Activated naive CD4-positive, alpha-beta T cell treated with anti-CD3 and anti-CD28 coated beads for 36 hours (primary cell): ENCODE measurements around the gene TMEM80. TPM values are rescaled to one million over a fixed set of nuclear protein-coding genes. Genes with fewer than 3 reads are reported as not detected.

Source experiments
- CTCF ChIA-PET: fragments of 350-600 bp; sonication (Branson Sonifier 250); formaldehyde crosslinking; loops from one replicate; lab custom pipeline; 2021; ENCODE audit warnings: antibody characterized with exemption; lab: Charles Lee
- DNase-seq: peaks from one replicate; pipeline ENCODE4 v3.0.0-alpha.2; 2020
- H3K27ac Mint-ChIP-seq: one replicate; pipeline ENCODE4 v1.8.0; 2021; ENCODE audit warnings: mild to moderate bottlenecking, mixed read lengths
- H3K27me3 Mint-ChIP-seq: one replicate; pipeline ENCODE4 v1.8.0; 2021; ENCODE audit warnings: low read depth, mixed read lengths
- H3K36me3 Mint-ChIP-seq: one replicate; pipeline ENCODE4 v1.8.0; 2021; ENCODE audit warnings: low read depth, mixed read lengths
- H3K4me1 Mint-ChIP-seq: one replicate; pipeline ENCODE4 v1.8.0; 2021; ENCODE audit warnings: low read depth, mixed read lengths
- H3K4me3 Mint-ChIP-seq: one replicate; pipeline ENCODE4 v1.8.0; 2021; ENCODE audit warnings: mild to moderate bottlenecking, moderate library complexity, mixed read lengths
- H3K9me3 Mint-ChIP-seq: one replicate; pipeline ENCODE4 v1.8.0; 2021; ENCODE audit warnings: mixed read lengths
- intact Hi-C: fragments of 100-400 bp; cut with micrococcal nuclease; formaldehyde crosslinking; loops from one replicate; pipeline ENCODE4 v1.15.1; 2023
- total RNA-seq, 2 experiments: library from RNA; stranded (reverse); gene quantifications; one replicate each; pipeline ENCODE4 v1.2.3, GENCODE V29; 2021

Gene TMEM80
- total RNA-seq, 2 experiments from 2014 or later = 5.6 to 6.0 TPM

DNA sequence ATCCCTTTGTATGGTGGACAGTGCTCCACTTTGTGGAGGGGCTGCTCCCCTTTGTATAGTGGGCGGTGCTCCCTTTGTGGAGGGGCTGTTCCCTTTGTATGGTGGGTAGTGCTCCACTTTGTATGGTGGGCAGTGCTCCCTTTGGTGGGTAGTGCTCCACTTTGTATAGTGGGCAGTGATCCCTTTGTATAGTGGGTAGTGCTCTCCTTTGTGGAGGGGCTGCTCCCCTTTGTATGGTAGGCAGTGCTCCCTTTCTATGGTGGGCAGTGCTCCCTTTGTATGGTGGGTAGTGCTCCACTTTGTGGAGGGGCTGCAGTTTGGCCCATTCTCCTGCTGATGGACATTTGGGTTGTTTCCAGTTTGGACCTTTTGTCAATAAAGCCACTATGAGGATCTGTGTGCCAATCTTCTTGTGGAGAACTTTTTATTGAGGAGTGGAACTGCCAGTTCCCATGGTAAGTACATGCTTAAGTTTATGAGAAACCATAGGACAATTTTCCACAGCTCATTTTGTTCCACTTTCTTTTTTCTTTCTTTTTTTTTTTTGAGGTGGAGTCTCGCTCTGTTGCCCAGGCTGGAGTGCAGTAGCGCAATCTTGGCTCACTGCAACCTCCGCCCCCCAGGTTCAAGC is 47.1 kb downstream of the TMEM80 start:
- Mint-ChIP-seq H3K4me1 (peaks cover 8% of the 10 kb centered on the region), H3K4me3 (no peak overlapping the region), H3K36me3 (no peaks in the 10 kb centered on the region), H3K9me3 (no peaks in the 10 kb centered on the region), H3K27ac (no peak overlapping the region), H3K27me3 (no peaks in the 10 kb centered on the region)
- CTCF ChIA-PET = interaction anchor here (1.0 kb wide), 1 partner anchor 16 kb away, joined by 3 read pairs; no protein-coding TSS in a partner anchor
- no peak for DNase-seq
- intact Hi-C loops = no loop called here

DNA sequence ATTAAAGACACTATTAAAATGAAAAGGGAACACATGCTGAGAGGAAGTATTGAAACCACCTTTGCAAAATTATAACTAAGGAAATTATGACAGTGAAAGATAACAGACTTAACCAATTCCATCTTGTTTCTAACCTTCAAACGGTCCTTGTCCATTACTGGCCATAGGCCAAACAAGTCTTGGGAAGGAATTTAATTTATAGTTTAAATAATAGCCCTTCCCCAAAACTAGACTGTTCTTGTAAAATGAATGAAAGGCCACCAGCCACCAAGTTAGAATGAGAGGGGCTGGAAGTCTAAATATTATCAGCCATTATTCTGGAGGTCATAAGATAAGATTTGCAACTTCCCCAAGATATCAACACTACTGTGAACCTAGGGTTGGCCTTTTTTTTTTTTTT is 49.8 kb downstream of the TMEM80 start:
- Mint-ChIP-seq H3K4me3 (no peak overlapping the region), H3K27me3 (no peaks in the 10 kb centered on the region), H3K27ac (no peak overlapping the region), H3K4me1 (peaks cover 17% of the 10 kb centered on the region), H3K36me3 (peaks cover 2% of the 10 kb centered on the region), H3K9me3 (no peaks in the 10 kb centered on the region)
- CTCF ChIA-PET = no interaction called here
- intact Hi-C loops = loop anchor here (5.0 kb wide), 1 partner anchor 508 kb away; the partner anchor contains the start of genes PSMD13 and SIRT3
- DNase-seq = no peak

DNA sequence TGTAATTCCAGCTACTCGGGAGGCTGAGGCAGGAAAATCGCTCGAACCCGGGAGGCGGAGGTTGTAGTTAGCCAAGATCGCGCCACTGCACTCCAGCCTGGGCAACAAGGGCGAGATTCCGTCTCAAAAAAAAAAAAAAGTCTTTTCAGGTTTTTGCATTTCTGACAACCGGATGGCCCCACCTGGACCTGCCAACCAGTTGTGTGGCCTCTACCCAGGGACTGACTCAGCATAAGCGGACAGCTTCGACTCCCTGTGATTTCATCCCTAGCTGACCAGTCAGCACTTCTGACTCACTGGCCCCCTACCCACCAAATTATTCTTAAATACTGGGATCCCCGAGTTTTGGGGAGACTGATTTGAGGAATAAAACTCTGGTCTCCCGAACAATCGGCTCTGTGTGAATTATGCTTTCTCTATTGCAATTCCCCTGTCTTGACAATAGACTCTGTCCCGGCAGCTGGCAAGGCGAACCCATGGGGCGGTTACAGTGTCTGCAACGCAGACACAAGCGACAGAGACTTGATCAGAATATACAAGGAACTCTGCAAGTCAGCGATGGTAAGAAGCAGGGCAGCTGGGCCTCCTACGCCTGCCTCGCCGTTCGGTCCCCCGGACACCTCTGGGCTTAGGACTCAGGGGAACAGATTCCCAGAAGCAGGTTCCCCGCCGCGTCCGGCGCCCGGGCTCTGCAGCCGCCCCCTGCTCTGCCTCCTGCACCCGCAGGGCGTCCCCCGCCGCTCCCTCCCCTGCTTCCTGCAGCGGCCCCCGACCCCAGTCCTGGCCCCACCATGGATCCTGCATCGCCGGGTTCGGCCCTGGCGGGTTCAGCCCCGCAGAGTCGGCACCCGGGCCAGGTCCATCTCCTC is 50.9 kb downstream of the TMEM80 start:
- H3K27me3 Mint-ChIP-seq = no peaks in the 10 kb centered on the region
- no peak overlapping the region for H3K27ac Mint-ChIP-seq
- intact Hi-C loops = loop anchor here (1.0 to 5.0 kb wide), 5 partner anchors 20 to 509 kb away; partner anchors contain the start of genes DEAF1, GATD1, PSMD13 and SIRT3
- no peaks in the 10 kb centered on the region for H3K9me3 Mint-ChIP-seq
- CTCF ChIA-PET = interaction anchor here (0.7 kb wide), 1 partner anchor 479 kb away, joined by 3 read pairs; no protein-coding TSS in a partner anchor
- H3K36me3 Mint-ChIP-seq = peaks cover 2% of the 10 kb centered on the region
- H3K4me1 Mint-ChIP-seq = peaks cover 21% of the 10 kb centered on the region
- H3K4me3 Mint-ChIP-seq = peak overlapping the region; percentile 84
- peak; percentile 58 for DNase-seq

DNA sequence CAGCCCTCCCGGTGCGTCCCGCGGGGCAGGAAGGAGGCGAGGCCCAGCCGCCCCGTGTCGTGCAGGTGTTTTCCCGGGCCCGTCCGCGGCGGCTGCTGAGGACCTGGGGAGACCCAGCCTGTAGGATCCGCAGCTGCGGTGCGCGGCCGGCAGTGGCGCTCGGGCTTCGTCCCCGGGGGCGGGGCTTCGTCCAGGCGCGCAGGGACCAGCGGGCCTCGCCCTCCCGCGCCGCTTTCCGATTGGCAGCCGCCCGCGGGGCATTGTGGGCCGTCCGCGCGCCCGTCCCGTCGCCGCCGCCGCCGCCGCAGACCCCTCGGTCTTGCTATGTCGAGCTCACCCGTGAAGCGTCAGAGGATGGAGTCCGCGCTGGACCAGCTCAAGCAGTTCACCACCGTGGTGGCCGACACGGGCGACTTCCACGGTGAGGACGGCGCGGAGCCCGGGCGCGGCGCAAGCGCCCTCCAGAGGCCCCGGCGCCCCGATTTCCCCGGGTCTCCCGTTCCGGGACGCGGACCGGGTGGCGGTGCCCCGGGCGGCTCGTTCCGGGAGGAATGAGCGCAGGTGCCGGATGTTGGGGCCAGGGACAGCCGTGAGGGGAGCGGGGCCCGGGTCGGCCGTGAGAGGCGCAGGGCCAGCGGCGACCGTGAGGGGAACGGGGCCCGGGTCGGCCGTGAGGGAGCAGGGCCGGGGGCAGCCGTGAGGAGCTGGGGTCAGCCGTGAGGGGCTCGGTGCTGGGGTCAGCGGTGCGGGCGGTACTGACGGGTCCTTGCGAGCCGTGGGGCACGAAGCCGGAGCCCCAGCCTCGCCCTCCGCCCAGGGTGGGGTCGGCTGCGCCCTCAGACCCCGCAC is 51.8 kb downstream of the TMEM80 start, which contains the start of gene TALDO1:
TALDO1 (plus strand) TSS at position 307 of the 849 bp plus-strand sequence; CDS start at position 325, 18 bp downstream.
- Mint-ChIP-seq H3K4me3 (peak within 1 kb of the TSS; percentile 84), H3K4me1 (peaks cover 21% of the 10 kb centered on the region), H3K36me3 (peaks cover 2% of the 10 kb centered on the region), H3K27ac (peak within 1 kb of the TSS; percentile 83), H3K9me3 (no peaks in the 10 kb centered on the region), H3K27me3 (no peaks in the 10 kb centered on the region)
- intact Hi-C loops = loop anchor here (1.0 to 5.0 kb wide), 5 partner anchors 21 to 510 kb away; partner anchors contain the start of genes DEAF1, GATD1, PSMD13 and SIRT3
- peak; percentile 86 for DNase-seq
- CTCF ChIA-PET = interaction anchor here (0.8 kb wide), 1 partner anchor 20 kb away, joined by 3 read pairs; no protein-coding TSS in a partner anchor

DNA sequence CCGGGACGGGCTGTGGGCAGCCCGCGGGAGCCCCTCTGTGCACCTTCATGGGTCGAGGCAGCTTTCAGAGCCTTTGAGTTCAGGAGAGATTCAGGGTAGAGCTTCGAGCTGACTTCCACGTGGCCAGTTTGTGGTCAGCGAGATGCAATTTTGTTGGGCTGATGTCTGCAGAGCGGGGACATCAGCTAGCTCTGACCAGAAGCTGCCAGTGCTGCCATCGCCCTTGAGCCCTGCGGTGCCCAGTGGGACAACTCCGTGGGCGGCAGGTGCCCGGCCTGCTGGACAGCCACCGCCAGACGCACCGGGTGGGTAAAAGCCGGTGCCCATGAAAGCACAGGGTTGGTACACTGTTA is 52.4 kb downstream of the TMEM80 start:
- intact Hi-C loops = loop anchor here (5.0 kb wide), 1 partner anchor 511 kb away; the partner anchor contains the start of genes PSMD13 and SIRT3
- peak overlapping the region; percentile 83 for H3K27ac Mint-ChIP-seq
- H3K9me3 Mint-ChIP-seq = no peaks in the 10 kb centered on the region
- peaks cover 2% of the 10 kb centered on the region for H3K36me3 Mint-ChIP-seq
- H3K4me3 Mint-ChIP-seq = peak overlapping the region; percentile 84
- DNase-seq = no peak
- CTCF ChIA-PET = interaction anchor here (0.8 to 1.2 kb wide), 2 partner anchors 21 to 51 kb away, joined by 3 read pairs; no protein-coding TSS in a partner anchor
- H3K27me3 Mint-ChIP-seq = no peaks in the 10 kb centered on the region
- H3K4me1 Mint-ChIP-seq = peaks cover 21% of the 10 kb centered on the region

DNA sequence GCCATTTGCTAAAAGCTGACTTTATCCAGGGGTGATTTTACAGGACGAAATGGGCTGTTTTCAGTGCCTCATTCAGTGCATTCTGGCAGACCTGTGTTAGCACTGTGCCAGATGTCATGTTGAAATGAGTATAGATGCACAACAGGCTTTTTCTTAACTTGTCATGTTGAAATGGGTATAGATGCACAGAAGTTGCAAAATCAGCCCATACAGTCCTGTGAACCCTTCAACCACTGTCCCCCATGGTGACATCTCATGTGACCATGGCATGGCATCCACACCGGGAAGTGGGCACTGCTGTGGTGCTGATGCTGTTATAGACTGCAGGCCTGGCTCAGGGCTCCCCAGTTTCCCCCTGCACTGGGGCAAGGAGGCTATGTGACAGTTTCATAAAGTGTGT is 54.1 kb downstream of the TMEM80 start:
- Mint-ChIP-seq H3K9me3 (no peaks in the 10 kb centered on the region), H3K27ac (peak overlapping the region; percentile 24), H3K4me1 (peaks cover 21% of the 10 kb centered on the region), H3K36me3 (peaks cover 2% of the 10 kb centered on the region), H3K4me3 (peak overlapping the region; percentile 47), H3K27me3 (no peaks in the 10 kb centered on the region)
- no peak for DNase-seq
- intact Hi-C loops = loop anchor here (5.0 kb wide), 1 partner anchor 512 kb away; the partner anchor contains the start of genes PSMD13 and SIRT3
- CTCF ChIA-PET = no interaction called here

Other genes with a start within 250 kb of the TMEM80 start
- 10 to 100 TPM; 12.1 to 15.0 TPM for gene PTDSS2, start 245.5 kb upstream of the TMEM80 start, total RNA-seq
- gene RNH1, start 188.6 kb upstream of the TMEM80 start, total RNA-seq = 100 to 1,000 TPM; 101 to 102 TPM
- gene HRAS, start 160.2 kb upstream of the TMEM80 start, total RNA-seq = 10 to 100 TPM; 22.0 to 25.8 TPM
- 1 to 10 TPM; 1.0 to 1.3 TPM for gene LRRC56, start 158.3 kb upstream of the TMEM80 start, total RNA-seq
- gene LMNTD2, start 135.1 kb upstream of the TMEM80 start, total RNA-seq = 1 to 10 TPM; 4.5 to 5.2 TPM
- 1 to 10 TPM; 8.3 to 9.9 TPM for gene RASSF7, start 134.8 kb upstream of the TMEM80 start, total RNA-seq
- 10 to 100 TPM; 25.6 to 26.1 TPM for gene PHRF1, start 119.3 kb upstream of the TMEM80 start, total RNA-seq
- 10 to 100 TPM; 83.2 to 92.7 TPM for gene IRF7, start 79.9 kb upstream of the TMEM80 start, total RNA-seq
- not detected for gene CDHR5, start 70.9 kb upstream of the TMEM80 start, total RNA-seq
- not detected for gene SCT, start 68.6 kb upstream of the TMEM80 start, total RNA-seq
- gene DRD4, start 58.5 kb upstream of the TMEM80 start, total RNA-seq = 1 to 10 TPM; 1.0 to 1.2 TPM
- 10 to 100 TPM; 57.5 to 67.9 TPM for gene DEAF1, start 594 bp upstream of the TMEM80 start, total RNA-seq
- 1 to 10 TPM; 7.1 to 8.1 TPM for gene EPS8L2, start 10.4 kb downstream of the TMEM80 start, total RNA-seq
- 100 to 1,000 TPM; 327 to 360 TPM for gene TALDO1, start 51.6 kb downstream of the TMEM80 start, total RNA-seq
- gene GATD1, start 81.7 kb downstream of the TMEM80 start, total RNA-seq = 10 to 100 TPM; 33.0 to 34.3 TPM
- under 1 TPM in 1 of 2 experiments, not detected in 1; 0.17 TPM for gene CEND1, start 94.3 kb downstream of the TMEM80 start, total RNA-seq
- gene SLC25A22, start 102.5 kb downstream of the TMEM80 start, total RNA-seq = 10 to 100 TPM; 19.1 to 21.8 TPM
- 10 to 100 TPM; 43.2 to 45.2 TPM for gene PIDD1, start 109.4 kb downstream of the TMEM80 start, total RNA-seq
- 1,000 to 10,000 TPM; 3,807 to 3,940 TPM for gene RPLP2, start 114.2 kb downstream of the TMEM80 start, total RNA-seq
- gene PNPLA2, start 123.1 kb downstream of the TMEM80 start, total RNA-seq = 10 to 100 TPM; 15.5 to 22.6 TPM
- under 1 TPM; 0.32 to 0.41 TPM for gene CRACR2B, start 132.1 kb downstream of the TMEM80 start, total RNA-seq
- gene CD151, start 137.1 kb downstream of the TMEM80 start, total RNA-seq = 10 to 100 TPM; 16.3 to 18.1 TPM
- 10 to 100 TPM; 68.1 to 68.2 TPM for gene POLR2L, start 146.7 kb downstream of the TMEM80 start, total RNA-seq
- gene TSPAN4, start 147.0 kb downstream of the TMEM80 start, total RNA-seq = 1 to 10 TPM; 5.0 to 6.3 TPM
- gene CHID1, start 215.0 kb downstream of the TMEM80 start, total RNA-seq = 10 to 100 TPM; 51.8 to 56.3 TPM
- 10 to 100 TPM; 34.6 to 36.6 TPM for gene AP2A2, start 230.1 kb downstream of the TMEM80 start, total RNA-seq